H54 (cell line): Measurements from ENCODE around the gene ITPR1.
"Not testable (repeated sequence)": the region's sequence is repeated elsewhere in the genome, so short reads cannot be mapped to it uniquely, and the experiment has no call there.

Source experiments
- DNase-seq: peaks from one replicate; pipeline ENCODE4 v3.0.0; 2011; ENCODE audit warnings: low spot score, mixed read lengths; ENCODE audit not compliant: insufficient read length
- FAIRE-seq: peaks from 3 replicates; lab custom pipeline; 2011; peaks lifted over from hg19 to GRCh38; lab: Jason Lieb, UNC
- POLR2A ChIP-seq: IDR thresholded peaks from 2 replicates; pipeline ENCODE4 v1.6.1; 2011; ENCODE audit warnings: low read depth, mild to moderate bottlenecking, low read length

The ITPR1 gene

GRCh38 chr3:4493014-4493940 lies at the start of gene ITPR1:
ITPR1 (plus strand) TSS chr3:4493348; CDS start chr3:4516492, 23,144 bp downstream.
- peak; percentile 95 for FAIRE-seq
- peak; percentile 94 for TF ChIP-seq POLR2A
- peak; percentile 82 for DNase-seq

- DNase-seq (no peak), FAIRE-seq (peak; percentile 66)
- no peak for TF ChIP-seq POLR2A
Measured at GRCh38 chr3:4447295-4447999, 45.7 kb upstream of the ITPR1 start.

- no peak for TF ChIP-seq POLR2A
- DNase-seq: no peak
- no peak for FAIRE-seq
Measured at GRCh38 chr3:4448187-4448586, 45.0 kb upstream of the ITPR1 start.

GRCh38 chr3:4449043-4449805 lies 43.9 kb upstream of the ITPR1 start:
- DNase-seq: no peak
- FAIRE-seq: no peak
- no peak for TF ChIP-seq POLR2A

- DNase-seq: no peak
- no peak for TF ChIP-seq POLR2A
- FAIRE-seq: no peak
Measured at GRCh38 chr3:4454142-4454541, 39.0 kb upstream of the ITPR1 start.

GRCh38 chr3:4456780-4457179 lies 36.4 kb upstream of the ITPR1 start:
- DNase-seq, FAIRE-seq: not testable (repeated sequence)

GRCh38 chr3:4458961-4459360 lies 34.2 kb upstream of the ITPR1 start:
- no peak for TF ChIP-seq POLR2A
- DNase-seq (no peak), FAIRE-seq (no peak)

GRCh38 chr3:4460334-4460733 lies 32.8 kb upstream of the ITPR1 start:
- FAIRE-seq: no peak
- no peak for DNase-seq
- no peak for TF ChIP-seq POLR2A

- no peak for DNase-seq
- no peak for TF ChIP-seq POLR2A
- FAIRE-seq: no peak
Measured at GRCh38 chr3:4461468-4462090, 31.6 kb upstream of the ITPR1 start.

- DNase-seq (no peak), FAIRE-seq (no peak)
- no peak for TF ChIP-seq POLR2A
Measured at GRCh38 chr3:4462369-4463040, 30.6 kb upstream of the ITPR1 start.

- no peak for TF ChIP-seq POLR2A
- DNase-seq (no peak), FAIRE-seq (no peak)
Measured at GRCh38 chr3:4464576-4464975, 28.6 kb upstream of the ITPR1 start.

- TF ChIP-seq POLR2A: peak; percentile 63
- FAIRE-seq: peak; percentile 80
- DNase-seq: peak; percentile 74
Measured at GRCh38 chr3:4466741-4467521, 26.2 kb upstream of the ITPR1 start, which contains the start of gene SUMF1. SUMF1 (minus strand) TSS chr3:4467269; CDS start chr3:4467245, 24 bp downstream.
